ENCODE measurements around the gene RNF10. TPM values are rescaled to one million over a fixed set of nuclear protein-coding genes. Genes with fewer than 3 reads are reported as not detected.

RNF10 gene
- total RNA-seq, 1 donor from 2014 or later: 181 TPM

- intact Hi-C loops (cut with micrococcal nuclease): loop anchor here (5.0 to 10.0 kb wide), 2 partner anchors 485 to 1272 kb away; partner anchors contain the start of genes C12orf43 and SETD1B
- peaks cover 44% of the 10 kb centered on the region for H3K4me1 Mint-ChIP-seq (ENCODE audit: low read depth)
- H3K36me3 Mint-ChIP-seq (ENCODE audit: low read depth): peaks cover 10% of the 10 kb centered on the region
- no peak overlapping the region for H3K27ac Mint-ChIP-seq
- H3K27me3 Mint-ChIP-seq (ENCODE audit: insufficient read depth): no peaks in the 10 kb centered on the region
- H3K9me3 Mint-ChIP-seq: no peaks in the 10 kb centered on the region
- no peak for DNase-seq (ENCODE audit: low spot score)
- peak overlapping the region; percentile 15 for H3K4me3 Mint-ChIP-seq
Observed at GRCh38 chr12:120532701-120533238, 1.4 kb upstream of the RNF10 start.

- no peaks in the 10 kb centered on the region for H3K9me3 Mint-ChIP-seq
- peak overlapping the region; percentile 94 for H3K27ac Mint-ChIP-seq
- intact Hi-C loops (cut with micrococcal nuclease): loop anchor here (1.0 to 10.0 kb wide), 8 partner anchors 39 to 1270 kb away; partner anchors contain the start of genes C12orf43, DYNLL1, MLEC and POP5
- H3K27me3 Mint-ChIP-seq (ENCODE audit: insufficient read depth): no peaks in the 10 kb centered on the region
- peaks cover 20% of the 10 kb centered on the region for H3K36me3 Mint-ChIP-seq (ENCODE audit: low read depth)
- H3K4me1 Mint-ChIP-seq (ENCODE audit: low read depth): peaks cover 49% of the 10 kb centered on the region
- peak overlapping the region; percentile 96 for H3K4me3 Mint-ChIP-seq
- DNase-seq (ENCODE audit: low spot score): peak; percentile 27
Observed at GRCh38 chr12:120534703-120535655, 823 bp downstream of the RNF10 start.

- H3K27ac Mint-ChIP-seq: peak overlapping the region; percentile 52
- intact Hi-C loops (cut with micrococcal nuclease): loop anchor here (5.0 to 10.0 kb wide), 2 partner anchors 426 to 1269 kb away; partner anchors contain the start of gene SETD1B
Observed at GRCh38 chr12:120536064-120536791, 2.1 kb downstream of the RNF10 start.

GRCh38 chr12:120537856-120538220, 3.7 kb downstream of the RNF10 start:
- peak overlapping the region; percentile 74 for H3K27ac Mint-ChIP-seq
- H3K9me3 Mint-ChIP-seq: no peaks in the 10 kb centered on the region
- peak overlapping the region; percentile 81 for H3K4me3 Mint-ChIP-seq
- peaks cover 25% of the 10 kb centered on the region for H3K36me3 Mint-ChIP-seq (ENCODE audit: low read depth)
- H3K27me3 Mint-ChIP-seq (ENCODE audit: insufficient read depth): no peaks in the 10 kb centered on the region
- peaks cover 49% of the 10 kb centered on the region for H3K4me1 Mint-ChIP-seq (ENCODE audit: low read depth)
- intact Hi-C loops (cut with micrococcal nuclease): loop anchor here (5.0 to 10.0 kb wide), 2 partner anchors 424 to 1267 kb away; partner anchors contain the start of gene SETD1B
- DNase-seq (ENCODE audit: low spot score): no peak

More at GRCh38 chr12:120536064-120536791, 2.1 kb downstream of the RNF10 start:
- Mint-ChIP-seq H3K4me3 (peak overlapping the region; percentile 96), H3K9me3 (no peaks in the 10 kb centered on the region), H3K27me3 (ENCODE audit: insufficient read depth) (no peaks in the 10 kb centered on the region), H3K36me3 (ENCODE audit: low read depth) (peaks cover 25% of the 10 kb centered on the region), H3K4me1 (ENCODE audit: low read depth) (peaks cover 50% of the 10 kb centered on the region)
- peak; percentile 22 for DNase-seq (ENCODE audit: low spot score)

GRCh38 chr12:120538281-120539156, 4.4 kb downstream of the RNF10 start:
- peaks cover 49% of the 10 kb centered on the region for H3K4me1 Mint-ChIP-seq (ENCODE audit: low read depth)
- H3K27me3 Mint-ChIP-seq (ENCODE audit: insufficient read depth): no peaks in the 10 kb centered on the region
- no peak for DNase-seq (ENCODE audit: low spot score)
- no peaks in the 10 kb centered on the region for H3K9me3 Mint-ChIP-seq
- peak overlapping the region; percentile 74 for H3K27ac Mint-ChIP-seq
- intact Hi-C loops (cut with micrococcal nuclease): loop anchor here (5.0 to 10.0 kb wide), 2 partner anchors 424 to 1266 kb away; partner anchors contain the start of gene SETD1B
- peak overlapping the region; percentile 81 for H3K4me3 Mint-ChIP-seq
- H3K36me3 Mint-ChIP-seq (ENCODE audit: low read depth): peaks cover 25% of the 10 kb centered on the region

GRCh38 chr12:120539303-120539702, 5.1 kb downstream of the RNF10 start:
- no peak for DNase-seq (ENCODE audit: low spot score)
- intact Hi-C loops (cut with micrococcal nuclease): loop anchor here (5.0 to 10.0 kb wide), 2 partner anchors 423 to 1265 kb away; partner anchors contain the start of gene SETD1B
- Mint-ChIP-seq H3K27ac (peak overlapping the region; percentile 74), H3K4me1 (ENCODE audit: low read depth) (peaks cover 49% of the 10 kb centered on the region), H3K36me3 (ENCODE audit: low read depth) (peaks cover 27% of the 10 kb centered on the region), H3K9me3 (no peaks in the 10 kb centered on the region), H3K4me3 (no peak overlapping the region), H3K27me3 (ENCODE audit: insufficient read depth) (no peaks in the 10 kb centered on the region)

GRCh38 chr12:120540445-120540844, 6.3 kb downstream of the RNF10 start:
- H3K36me3 Mint-ChIP-seq (ENCODE audit: low read depth): peaks cover 25% of the 10 kb centered on the region
- no peak for DNase-seq (ENCODE audit: low spot score)
- no peak overlapping the region for H3K27ac Mint-ChIP-seq
- H3K9me3 Mint-ChIP-seq: no peaks in the 10 kb centered on the region
- H3K27me3 Mint-ChIP-seq (ENCODE audit: insufficient read depth): no peaks in the 10 kb centered on the region
- intact Hi-C loops (cut with micrococcal nuclease): no loop called here
- H3K4me1 Mint-ChIP-seq (ENCODE audit: low read depth): peaks cover 49% of the 10 kb centered on the region
- no peak overlapping the region for H3K4me3 Mint-ChIP-seq

- Mint-ChIP-seq H3K36me3 (ENCODE audit: low read depth) (peaks cover 27% of the 10 kb centered on the region), H3K27ac (no peak overlapping the region), H3K27me3 (ENCODE audit: insufficient read depth) (no peaks in the 10 kb centered on the region), H3K9me3 (no peaks in the 10 kb centered on the region), H3K4me1 (ENCODE audit: low read depth) (peaks cover 33% of the 10 kb centered on the region), H3K4me3 (no peak overlapping the region)
- intact Hi-C loops (cut with micrococcal nuclease): no loop called here
- no peak for DNase-seq (ENCODE audit: low spot score)
Observed at GRCh38 chr12:120542166-120542565, 8.0 kb downstream of the RNF10 start.

- intact Hi-C loops (cut with micrococcal nuclease): no loop called here
- H3K27me3 Mint-ChIP-seq (ENCODE audit: insufficient read depth): no peaks in the 10 kb centered on the region
- no peak overlapping the region for H3K4me3 Mint-ChIP-seq
- peaks cover 9% of the 10 kb centered on the region for H3K4me1 Mint-ChIP-seq (ENCODE audit: low read depth)
- H3K27ac Mint-ChIP-seq: no peak overlapping the region
- DNase-seq (ENCODE audit: low spot score): no peak
- H3K36me3 Mint-ChIP-seq (ENCODE audit: low read depth): peaks cover 14% of the 10 kb centered on the region
- H3K9me3 Mint-ChIP-seq: no peaks in the 10 kb centered on the region
Observed at GRCh38 chr12:120544691-120545090, 10.5 kb downstream of the RNF10 start.

- Mint-ChIP-seq H3K27me3 (ENCODE audit: insufficient read depth) (no peaks in the 10 kb centered on the region), H3K36me3 (ENCODE audit: low read depth) (peaks cover 11% of the 10 kb centered on the region), H3K27ac (no peak overlapping the region), H3K4me3 (no peak overlapping the region), H3K9me3 (no peaks in the 10 kb centered on the region), H3K4me1 (ENCODE audit: low read depth) (peaks cover 4% of the 10 kb centered on the region)
- no peak for DNase-seq (ENCODE audit: low spot score)
- intact Hi-C loops (cut with micrococcal nuclease): no loop called here
Observed at GRCh38 chr12:120546050-120546386, 11.9 kb downstream of the RNF10 start.

- Mint-ChIP-seq H3K27me3 (ENCODE audit: insufficient read depth) (no peaks in the 10 kb centered on the region), H3K4me1 (ENCODE audit: low read depth) (no peaks in the 10 kb centered on the region), H3K27ac (no peak overlapping the region), H3K9me3 (no peaks in the 10 kb centered on the region), H3K36me3 (ENCODE audit: low read depth) (peaks cover 25% of the 10 kb centered on the region), H3K4me3 (no peak overlapping the region)
- no peak for DNase-seq (ENCODE audit: low spot score)
- intact Hi-C loops (cut with micrococcal nuclease): no loop called here
Observed at GRCh38 chr12:120554678-120555077, 20.5 kb downstream of the RNF10 start.

GRCh38 chr12:120557589-120557988, 23.4 kb downstream of the RNF10 start:
- H3K4me3 Mint-ChIP-seq: no peak overlapping the region
- peaks cover 38% of the 10 kb centered on the region for H3K36me3 Mint-ChIP-seq (ENCODE audit: low read depth)
- no peak overlapping the region for H3K27ac Mint-ChIP-seq
- H3K27me3 Mint-ChIP-seq (ENCODE audit: insufficient read depth): no peaks in the 10 kb centered on the region
- H3K9me3 Mint-ChIP-seq: no peaks in the 10 kb centered on the region
- intact Hi-C loops (cut with micrococcal nuclease): no loop called here
- no peak for DNase-seq (ENCODE audit: low spot score)
- no peaks in the 10 kb centered on the region for H3K4me1 Mint-ChIP-seq (ENCODE audit: low read depth)

All from activated T-helper 1 cell treated with anti-CD3 and anti-CD28 coated beads, Interleukin-12 subunit alpha, Interleukin-12 subunit beta, Interleukin-2, Interleukin-4 antibody, amounts not matched to agents 30 ng/mL and 10 ng/mL and 1 ng/mL, durations not matched to agents 14 hours and 24 hours and 36 hours (primary cell).